ENCODE data around the gene FLT3LG.
A peak's percentile ranks its signal among the peaks of the same experiment; 100 is the strongest.
"Not testable (repeated sequence)": the region's sequence is repeated elsewhere in the genome, so short reads cannot be mapped to it uniquely, and the experiment has no call there.

FLT3LG gene

GRCh38 chr19:49441210-49441959, 32.6 kb upstream of the FLT3LG start, which contains the start of gene SLC17A7:
Gene SLC17A7 (minus strand): TSS chr19:49441527. CDS start chr19:49441379, 148 bp downstream.
- no peak for DNase-seq

DNA sequence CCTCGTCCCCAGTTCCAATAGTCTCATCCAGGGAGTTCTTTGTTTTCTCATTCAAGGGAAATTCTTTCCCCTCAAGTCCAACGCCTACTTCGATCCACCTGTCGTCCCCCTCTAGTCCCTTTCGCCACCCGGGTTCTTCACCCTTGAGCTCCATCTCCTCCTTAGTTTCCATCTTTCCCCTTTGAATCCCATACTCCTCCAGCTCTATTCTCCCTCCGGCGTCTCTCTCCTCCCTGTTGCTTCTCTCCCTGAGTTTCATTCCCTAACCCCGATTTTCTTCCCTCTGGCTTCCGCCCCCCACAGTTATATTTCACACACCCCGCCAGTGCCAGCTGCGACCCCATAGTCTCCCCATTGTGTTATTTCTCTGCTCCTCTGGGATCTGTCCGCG, 32.1 kb upstream of the FLT3LG start:
- DNase-seq, result no peak

DNA sequence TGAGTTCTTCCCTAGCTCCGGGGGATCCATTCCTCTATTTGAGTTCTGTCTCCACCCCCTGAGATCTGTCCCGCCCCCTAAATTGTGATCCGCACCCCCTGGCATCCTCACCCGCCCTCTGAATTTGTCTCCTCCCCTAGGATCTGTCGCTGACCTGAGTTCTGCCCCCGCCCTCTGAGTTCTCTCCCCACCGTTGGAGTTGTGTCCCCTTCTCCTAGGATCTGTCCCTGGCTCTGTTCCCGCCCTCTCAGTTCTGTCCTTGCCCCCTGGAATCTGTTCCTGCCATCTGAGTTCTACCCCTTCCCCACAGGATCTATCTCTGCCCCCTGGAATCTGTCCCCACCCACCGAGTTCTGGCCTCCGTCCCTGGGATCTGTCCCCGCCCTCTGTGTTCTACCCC, 31.7 kb upstream of the FLT3LG start:
- DNase-seq, result no peak

- no peak for DNase-seq
These were observed 31.1 kb upstream of the FLT3LG start for GRCh38 chr19:49442771-49443365.

DNA sequence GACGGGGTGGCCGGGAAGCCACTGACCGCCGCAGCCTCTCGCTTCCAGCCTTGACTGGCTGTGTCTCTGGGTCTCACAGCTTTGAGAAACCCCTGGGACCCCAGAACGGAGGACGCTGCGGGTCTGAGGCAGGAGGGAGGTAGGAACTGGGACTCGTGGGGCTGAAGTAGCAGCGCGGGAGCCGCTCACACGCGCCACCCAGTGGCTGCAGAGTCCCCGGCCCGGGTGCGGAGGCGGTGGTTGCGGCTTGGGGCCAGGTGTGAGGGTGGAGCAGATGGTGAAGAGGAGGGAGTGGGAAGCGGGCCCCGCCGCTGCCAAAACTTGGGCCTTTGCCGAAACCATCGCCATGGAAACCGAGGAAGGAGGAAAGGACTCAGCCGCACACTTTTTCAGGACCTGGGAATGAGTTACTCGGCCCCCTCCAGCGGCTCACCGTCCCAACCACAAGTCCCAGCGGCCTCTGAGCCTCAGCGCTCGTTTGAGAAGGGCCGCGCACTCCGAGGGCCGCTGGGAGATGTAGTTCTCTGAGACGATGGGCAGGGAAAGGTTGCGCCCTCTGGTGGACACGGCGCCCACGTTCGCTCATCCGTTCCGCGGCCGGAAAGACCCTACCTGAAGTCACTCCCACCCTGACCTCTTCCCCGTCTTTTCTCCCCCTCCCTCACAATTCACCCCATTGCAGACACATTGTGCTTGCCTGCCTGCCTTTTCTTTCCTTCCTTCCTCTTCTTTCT, 30.5 kb upstream of the FLT3LG start:
- no peak for DNase-seq

GRCh38 chr19:49444100-49444700, 29.8 kb upstream of the FLT3LG start:
- not testable (repeated sequence) for DNase-seq

GRCh38 chr19:49445997-49446396, 28.0 kb upstream of the FLT3LG start:
- no peak for DNase-seq

DNA sequence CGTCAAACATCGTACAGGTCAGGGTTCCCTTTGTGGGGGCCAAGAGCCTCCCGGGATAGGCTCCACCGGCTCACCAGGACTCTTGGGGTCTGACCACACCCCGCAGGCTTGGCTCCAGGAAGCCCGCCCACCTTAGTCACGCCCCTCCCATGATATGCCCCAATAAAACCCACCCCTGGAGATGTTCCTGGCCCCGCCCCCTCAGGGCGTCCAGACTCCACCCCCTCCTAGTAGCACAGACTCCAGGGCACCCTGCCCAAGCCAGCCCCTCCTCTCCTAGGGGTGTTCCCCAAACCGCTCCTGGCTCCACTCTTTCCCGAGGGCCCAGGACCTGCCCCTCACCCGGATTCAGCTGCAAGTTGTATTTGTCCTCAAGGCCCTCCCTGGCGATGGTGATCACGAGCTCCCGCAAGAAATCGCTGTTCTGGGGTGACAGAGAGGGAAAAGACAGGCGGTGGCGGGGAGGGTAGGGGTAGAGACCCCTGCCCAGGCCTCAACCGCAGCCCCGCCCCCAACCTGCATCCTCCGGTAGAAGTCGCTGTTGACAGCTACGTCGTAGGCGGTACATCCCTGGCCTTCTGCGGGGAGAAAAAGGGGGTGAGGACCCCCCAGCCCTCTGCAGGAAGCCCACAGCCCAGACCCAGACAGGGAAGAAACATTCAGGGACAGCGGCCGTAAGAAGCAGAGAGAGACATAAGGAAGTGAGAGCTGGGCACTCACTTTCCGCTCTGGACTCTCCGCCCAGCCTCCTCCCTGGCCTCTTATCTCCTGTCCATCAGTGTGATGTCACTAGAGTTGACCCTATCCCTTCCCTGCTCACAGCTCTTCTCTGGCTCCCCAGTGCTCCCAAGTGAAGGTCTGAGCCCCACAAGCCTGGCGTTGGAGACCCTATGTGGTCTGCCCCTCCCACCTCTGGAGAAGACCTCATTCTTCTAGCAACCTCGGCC, 26.3 kb upstream of the FLT3LG start:
- no peak for DNase-seq

- no peak for DNase-seq
These were observed 25.6 kb upstream of the FLT3LG start for GRCh38 chr19:49448432-49448786.

GRCh38 chr19:49450405-49450804, 23.6 kb upstream of the FLT3LG start:
- DNase-seq, result no peak

GRCh38 chr19:49451430-49452181, 22.4 kb upstream of the FLT3LG start, which contains the start of gene PIH1D1:
Gene PIH1D1 (minus strand): TSS chr19:49451814. CDS start chr19:49451574, 240 bp downstream.
- no peak for DNase-seq

DNA sequence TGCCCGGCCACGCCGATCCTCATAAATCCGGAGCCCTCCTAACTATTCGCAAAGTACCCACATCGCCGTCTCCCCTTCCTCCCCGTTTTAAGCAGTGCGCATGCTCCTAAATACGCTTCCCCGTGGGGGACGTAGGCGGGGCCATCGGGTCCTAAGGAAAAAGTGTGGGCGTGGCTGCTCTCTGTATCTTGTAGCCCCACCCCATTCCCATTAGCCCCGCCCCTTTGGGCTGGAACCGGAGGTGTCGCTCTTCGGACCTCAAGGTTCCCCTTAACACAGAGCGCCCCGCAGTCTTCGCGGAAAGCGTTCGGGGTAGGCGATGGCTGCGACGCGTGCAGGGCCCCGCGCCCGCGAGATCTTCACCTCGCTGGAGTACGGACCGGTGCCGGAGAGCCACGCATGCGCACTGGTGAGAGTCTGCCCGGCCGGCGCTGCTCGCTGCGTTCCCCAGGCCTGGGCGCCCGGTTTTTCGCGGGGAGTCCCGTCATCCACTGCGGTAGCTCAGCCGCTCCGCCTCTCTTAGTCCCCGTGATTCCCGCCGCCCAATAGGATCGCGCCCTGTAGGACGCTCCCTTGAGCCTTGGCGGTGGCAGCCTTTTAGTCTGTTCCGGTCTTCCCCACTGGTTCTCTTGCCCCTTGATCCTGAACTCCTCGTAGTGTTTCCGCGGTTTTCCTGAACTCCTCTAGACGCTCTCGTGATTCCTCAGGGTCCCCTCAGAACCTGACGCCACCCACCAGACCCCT, 20.8 kb upstream of the FLT3LG start, which contains the start of gene ALDH16A1:
Gene ALDH16A1 (plus strand): TSS at position 213 of the 744 bp plus-strand sequence. CDS start 107 bp downstream, at position 320.
- DNase-seq, result peak; percentile 74

DNA sequence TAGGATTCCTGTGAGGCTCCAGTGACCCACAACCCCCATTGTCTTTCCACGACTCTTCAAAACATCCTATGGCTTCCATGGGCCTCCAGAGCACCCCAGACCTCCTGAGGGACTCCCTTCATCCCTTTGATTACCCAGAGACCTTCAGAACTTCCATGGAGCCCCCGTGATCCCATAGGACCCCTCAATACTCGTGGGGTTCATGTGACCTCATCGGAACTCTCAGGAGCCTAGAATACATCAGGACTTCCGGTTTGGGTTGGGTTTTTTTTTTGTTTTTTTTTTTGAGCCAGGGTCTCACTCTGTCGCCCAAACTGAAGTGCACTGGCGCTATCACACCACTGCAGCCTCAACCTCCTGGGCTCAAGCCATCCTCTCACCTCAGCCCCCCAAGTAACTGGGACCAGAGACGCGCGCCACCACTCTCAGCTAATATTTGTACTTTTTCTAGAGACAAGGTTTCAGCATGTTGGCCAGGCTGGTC, 20.2 kb upstream of the FLT3LG start:
- no peak for DNase-seq

DNA sequence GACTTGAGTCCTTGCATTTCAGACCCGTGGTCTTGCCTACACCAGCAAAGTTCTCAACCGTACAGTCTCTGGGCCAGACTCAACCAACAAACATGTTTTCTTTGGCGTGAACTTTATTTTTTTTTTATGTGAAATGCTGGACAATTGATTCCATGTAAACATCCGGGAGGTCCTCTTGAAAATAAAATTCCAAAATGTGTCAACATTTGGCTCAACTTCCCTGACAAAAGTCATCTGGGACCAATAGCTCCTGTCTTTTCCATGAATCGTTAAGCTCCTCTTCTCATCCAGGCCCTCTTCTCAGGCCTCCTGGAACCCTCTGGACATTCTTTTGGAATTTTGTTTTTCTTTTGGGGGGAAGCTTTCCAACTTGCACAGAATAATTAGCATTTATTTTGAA, 18.2 kb upstream of the FLT3LG start:
- no peak for DNase-seq

- DNase-seq, result no peak
These were observed 17.7 kb upstream of the FLT3LG start for GRCh38 chr19:49456326-49456725.

- no peak for DNase-seq
These were observed 15.5 kb upstream of the FLT3LG start for GRCh38 chr19:49458567-49458903.

DNA sequence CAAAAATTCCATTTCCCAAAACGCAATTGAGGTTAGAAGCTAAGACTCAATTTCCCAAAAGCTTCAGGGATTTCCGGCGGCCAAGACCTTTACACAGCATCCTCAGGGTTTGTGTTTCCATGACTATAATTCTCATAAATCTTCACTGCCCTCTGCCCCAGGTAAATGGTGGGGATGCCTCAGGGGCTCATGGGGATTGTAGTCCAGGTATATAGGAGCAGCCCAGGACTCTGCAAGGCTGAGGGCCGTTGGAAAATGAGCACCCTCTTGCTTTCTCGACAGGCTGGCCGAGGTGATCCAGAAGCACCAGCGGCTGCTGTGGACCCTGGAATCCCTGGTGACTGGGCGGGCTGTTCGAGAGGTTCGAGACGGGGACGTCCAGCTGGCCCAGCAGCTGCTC, 14.6 kb upstream of the FLT3LG start:
- DNase-seq, result no peak

DNA sequence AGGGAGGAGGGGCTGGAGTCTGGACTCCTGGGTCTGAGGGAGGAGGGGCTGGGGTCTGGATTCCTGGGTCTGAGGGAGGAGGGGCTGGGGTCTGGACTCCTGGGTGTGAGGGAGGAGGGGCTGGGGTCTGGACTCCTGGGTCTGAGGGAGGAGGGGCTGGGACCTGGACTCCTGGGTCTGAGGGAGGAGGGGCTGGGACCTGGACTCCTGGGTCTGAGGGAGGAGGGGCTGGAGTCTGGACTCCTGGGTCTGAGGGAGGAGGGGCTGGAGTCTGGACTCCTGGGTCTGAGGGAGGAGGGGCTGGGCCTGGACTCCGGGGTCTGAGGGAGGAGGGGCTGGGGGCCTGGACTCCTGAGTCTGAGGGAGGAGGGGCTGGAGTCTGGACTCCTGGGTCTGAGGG, 12.9 kb upstream of the FLT3LG start:
- not testable (repeated sequence) for DNase-seq

- no peak for DNase-seq
These were observed 12.4 kb upstream of the FLT3LG start for GRCh38 chr19:49461656-49462055.

- DNase-seq, result no peak
These were observed 11.5 kb upstream of the FLT3LG start for GRCh38 chr19:49462492-49462891.

Measured in cortex of kidney (tissue), 1 donor.